IMR-90 (cell line): Measurements from ENCODE around the gene ZDHHC3. TPM values are rescaled to one million over a fixed set of nuclear protein-coding genes. Genes with fewer than 3 reads are reported as not detected.

Source experiments
- ATAC-seq: fragments of 200-7000 bp; cut with Tn5 transposase; 2 replicates; pipeline ENCODE4 v1.9.1; 2020; ENCODE audit warnings: low read depth, mild to moderate bottlenecking, moderate library complexity
- BruUV-seq: library from RNA; stranded (reverse); fragments of 400-500 nt; replicated peaks from 2 replicates; lab custom pipeline; 2021; lab: Mats Ljungman, UMichigan
- CTCF ChIA-PET: fragments of 300-600 bp; formaldehyde crosslinking; extraction: SDS; loops from one replicate; lab custom pipeline; 2021; ENCODE audit warnings: antibody characterized with exemption; lab: Yijun Ruan, JAX
- POLR2A ChIA-PET: fragments of 300-600 bp; sonication (Branson Sonifier 250); formaldehyde crosslinking; loops from one replicate; lab custom pipeline; 2022; ENCODE audit warnings: antibody characterized with exemption; ENCODE audit not compliant: unreplicated experiment; lab: Charles Lee
- DNase-seq: peaks from one replicate; pipeline ENCODE4 v3.0.0; 2013
- H2AFZ ChIP-seq: replicated peaks from 2 replicates; pipeline ENCODE3; 2013; ENCODE audit warnings: low read length, mild to moderate bottlenecking; ENCODE audit not compliant: poor library complexity
- H2AK5ac ChIP-seq: 2 replicates; pipeline ENCODE4 v1.6.1; 2013; ENCODE audit warnings: low read depth, low read length, inconsistent platforms
- H2AK9ac ChIP-seq: replicated peaks from 2 replicates; pipeline ENCODE3; 2013; ENCODE audit warnings: mild to moderate bottlenecking, low read depth, low read length, moderate library complexity; ENCODE audit not compliant: poor library complexity
- H2BK120ac ChIP-seq: 2 replicates; pipeline ENCODE4 v1.6.1; 2013; ENCODE audit warnings: low read depth, low read length, inconsistent platforms
- H2BK15ac ChIP-seq: 3 replicates; pipeline ENCODE4 v1.6.1; 2013; ENCODE audit warnings: low read depth, low read length, inconsistent platforms
- H2BK20ac ChIP-seq: 2 replicates; pipeline ENCODE4 v1.6.1; 2013; ENCODE audit warnings: low read depth, mild to moderate bottlenecking, inconsistent platforms, low read length, moderate library complexity
- H2BK5ac ChIP-seq: 2 replicates; pipeline ENCODE4 v1.6.1; 2013; ENCODE audit warnings: mild to moderate bottlenecking, low read depth, low read length, inconsistent platforms; ENCODE audit not compliant: poor library complexity, severe bottlenecking
- H3K14ac ChIP-seq: replicated peaks from 2 replicates; pipeline ENCODE4 v1.6.1; 2013; ENCODE audit warnings: low read depth, low read length, inconsistent platforms
- H3K18ac ChIP-seq: 2 replicates; pipeline ENCODE4 v1.6.1; 2013; ENCODE audit warnings: low read depth, low read length, control low read depth
- H3K23ac ChIP-seq: 2 replicates; pipeline ENCODE4 v1.6.1; 2013; ENCODE audit warnings: low read depth, low read length, inconsistent platforms
- H3K27ac ChIP-seq: 2 replicates; pipeline ENCODE4 v1.5.1; 2013; ENCODE audit warnings: mild to moderate bottlenecking, control low read depth, low read length; ENCODE audit not compliant: insufficient read depth
- H3K27me3 ChIP-seq: 2 replicates; pipeline ENCODE4 v1.6.1; 2013; ENCODE audit warnings: low read length; ENCODE audit not compliant: control insufficient read depth, insufficient read depth
- H3K36me3 ChIP-seq: 2 replicates; pipeline ENCODE4 v1.6.1; 2013; ENCODE audit warnings: low read length, mixed read lengths; ENCODE audit not compliant: control insufficient read depth, insufficient read depth
- H3K4ac ChIP-seq: 2 replicates; pipeline ENCODE4 v1.6.1; 2013; ENCODE audit warnings: low read depth, low read length, inconsistent platforms
- H3K4me1 ChIP-seq: 2 replicates; pipeline ENCODE4 v1.6.1; 2013; ENCODE audit warnings: low read length, mixed read lengths; ENCODE audit not compliant: control insufficient read depth, insufficient read depth
- H3K4me2 ChIP-seq: 2 replicates; pipeline ENCODE4 v1.6.1; 2013; ENCODE audit warnings: low read depth, mild to moderate bottlenecking, control low read depth, low read length, moderate library complexity
- H3K4me3 ChIP-seq: 2 replicates; pipeline ENCODE4 v1.5.1; 2013; ENCODE audit warnings: low read depth, mild to moderate bottlenecking, control low read depth, low read length, moderate library complexity; ENCODE audit not compliant: insufficient read depth
- H3K56ac ChIP-seq: 2 replicates; pipeline ENCODE4 v1.6.1; 2013; ENCODE audit warnings: low read length, inconsistent platforms; ENCODE audit not compliant: insufficient read depth; ENCODE audit errors: extremely low read depth
- H3K79me1 ChIP-seq, 2 experiments: 2 replicates each; pipeline ENCODE4 v1.6.1; 2013; ENCODE audit warnings: low read length in 2 of 2, inconsistent platforms in 1 of 2, low read depth in 1 of 2
- H3K9ac ChIP-seq: 2 replicates; pipeline ENCODE4 v1.6.1; 2013; ENCODE audit warnings: low read depth, low read length, control low read depth
- H3K9me1 ChIP-seq: 2 replicates; pipeline ENCODE4 v1.6.1; 2013; ENCODE audit warnings: low read length, inconsistent platforms; ENCODE audit not compliant: insufficient read depth
- H3K9me3 ChIP-seq: 2 replicates; pipeline ENCODE4 v1.6.1; 2013; ENCODE audit warnings: low read length; ENCODE audit not compliant: control insufficient read depth, insufficient read depth
- H4K20me1 ChIP-seq: 2 replicates; pipeline ENCODE4 v1.6.1; 2013; ENCODE audit warnings: low read length, inconsistent platforms; ENCODE audit not compliant: insufficient read depth
- H4K5ac ChIP-seq: 2 replicates; pipeline ENCODE4 v1.6.1; 2013; ENCODE audit warnings: mild to moderate bottlenecking, low read depth, low read length, control low read depth
- H4K8ac ChIP-seq, 2 experiments: 2 replicates each; pipeline ENCODE4 v1.6.1; 2013; ENCODE audit warnings: low read depth in 2 of 2, low read length in 2 of 2, control low read depth in 1 of 2, inconsistent platforms in 1 of 2
- H4K91ac ChIP-seq: 2 replicates; pipeline ENCODE4 v1.6.1; 2013; ENCODE audit warnings: low read depth, low read length, inconsistent platforms; ENCODE audit not compliant: insufficient read depth
- CHD1 ChIP-seq: IDR thresholded peaks from 2 replicates; pipeline ENCODE4 v1.6.1; 2012; ENCODE audit warnings: low read depth, low read length, improper control_type of control experiment
- RAD21 ChIP-seq: IDR thresholded peaks from 2 replicates; pipeline ENCODE4 v1.6.1; 2012; ENCODE audit warnings: low read length, improper control_type of control experiment
- WGBS, 2 experiments: methylation state at CpG; one replicate each; pipeline versions ENCODE4 v1.1.5 to v1.1.7; 2013; ENCODE audit warnings: missing lambda C conversion rate in 2 of 2; ENCODE audit not compliant: insufficient read length in 1 of 2; ENCODE audit errors: extremely low coverage in 2 of 2; 5-methylcytosine and 5-hydroxymethylcytosine counted together
- dilution Hi-C: fragments of 300-500 bp; cut with HindIII; formaldehyde crosslinking; loops from one replicate; pipeline ENCODE4 v1.14.3; 2018; ENCODE audit warnings: low sequenced_read_pairs; ENCODE audit not compliant: unreplicated experiment
- in situ Hi-C: fragments of 300-500 bp; cut with MboI; formaldehyde crosslinking; loops from 3 replicates; pipeline ENCODE4 v1.14.3; 2019; ENCODE audit warnings: low sequenced_read_pairs, inconsistent platforms, mixed read lengths
- intact Hi-C: fragments of 100-400 bp; cut with micrococcal nuclease; formaldehyde crosslinking; loops from 2 replicates; pipeline ENCODE4 v1.10.0; 2022
- polyA plus RNA-seq, 3 experiments: library from polyadenylated mRNA; depleted of rRNA; stranded (reverse); fragments of >200 nt; gene quantifications; 2 replicates each; pipeline ENCODE4 v1.2.3, GENCODE V29; 2012; ENCODE audit warnings: low replicate concordance in 1 of 3
- total RNA-seq: library from RNA; depleted of rRNA; stranded (reverse); fragments of >200 nt; gene quantifications from 2 replicates; pipeline ENCODE4 v1.2.3, GENCODE V29; 2012

ZDHHC3 gene
- total and polyA plus RNA-seq, 2 of the 4 experiments (the other 2 are of a cell fraction) = 57.7 to 59.6 TPM

DNA sequence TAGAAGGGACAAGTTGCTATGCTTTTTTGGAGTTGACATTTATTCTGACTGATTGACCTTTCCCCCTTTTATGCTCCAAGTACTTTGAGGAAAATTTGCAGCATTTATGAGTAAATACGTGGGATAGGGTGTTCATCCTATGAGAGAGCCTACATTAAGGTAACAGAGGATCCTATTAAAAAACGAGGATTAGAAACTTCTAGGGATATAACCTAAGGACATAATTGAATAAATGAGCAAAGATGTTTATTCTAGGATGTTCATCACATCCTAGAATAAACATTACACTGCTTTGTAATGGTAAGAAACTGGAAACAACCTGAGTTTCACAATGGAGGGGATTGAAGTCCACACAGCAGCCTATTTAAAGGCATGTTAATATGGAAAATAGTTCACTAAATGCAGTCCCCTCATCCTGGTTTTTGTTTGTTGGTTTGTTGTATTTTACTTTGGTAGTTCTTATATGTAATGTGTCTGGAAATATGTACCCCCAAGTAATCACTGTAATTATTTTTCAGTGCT is 26.2 kb upstream of the ZDHHC3 start:
- in situ Hi-C loops (no loop called here), intact Hi-C loops (no loop called here), dilution Hi-C loops (no loop called here)
- Histone ChIP-seq H4K91ac (no peak overlapping the region), H2AK9ac (no peak overlapping the region), H3K27me3 (no peaks in the 10 kb centered on the region), H3K4ac (no peak overlapping the region), H3K9me1 (peaks cover 5% of the 10 kb centered on the region; the same call in 1 of the 2 replicates), H3K56ac (no peak overlapping the region), H3K14ac (no peak overlapping the region), H3K23ac (no peak overlapping the region), H3K4me2 (no peak overlapping the region), H2AFZ (no peak overlapping the region), H3K9ac (no peak overlapping the region), H3K27ac (no peak overlapping the region), H4K20me1 (no peaks in the 10 kb centered on the region), H2BK120ac (no peak overlapping the region), H3K36me3 (peaks cover 34% of the 10 kb centered on the region), H3K9me3 (no peaks in the 10 kb centered on the region), H3K79me1 (peaks cover 14 to 18% of the 10 kb centered on the region in 2 experiments), H2BK15ac (no peak overlapping the region), H3K18ac (no peak overlapping the region), H4K8ac (no peak overlapping the region), H2BK5ac (no peak overlapping the region), H2AK5ac (no peak overlapping the region), H3K4me3 (no peak overlapping the region), H2BK20ac (no peak overlapping the region), H3K4me1 (peaks cover 3% of the 10 kb centered on the region; the same call in 1 of the 2 replicates), H4K5ac (no peak overlapping the region)
- ATAC-seq (no peak), DNase-seq (no peak)
- BruUV-seq = no TSS peak
- TF ChIP-seq CHD1 (no peak), RAD21 (no peak)
- no CpG with 5 or more reads among the region's 2 CpGs for WGBS, 2 experiments
- ChIA-PET CTCF (interaction anchor here (2.1 kb wide), 1 partner anchor 10 kb away, joined by 5 read pairs; no protein-coding TSS in a partner anchor), POLR2A (no interaction called here)
